GM23338 (cell line): ENCODE data around the gene POU3F3. TPM values are rescaled to one million over a fixed set of nuclear protein-coding genes. Genes with fewer than 3 reads are reported as not detected.

Experiments
- ATAC-seq: fragments of 200-7000 bp; cut with Tn5 transposase; 3 replicates; pipeline ENCODE4 v1.9.1; 2020
- DNase-seq: peaks from one replicate; pipeline ENCODE4 v3.0.0-alpha.2; 2015; ENCODE audit warnings: low spot score
- H2AFZ ChIP-seq: fragments of 200-600 bp; sonication (generic); 2 replicates; pipeline ENCODE4 v1.8.0; 2016; ENCODE audit warnings: antibody characterized with exemption, mild to moderate bottlenecking, moderate library complexity
- H3F3A ChIP-seq: fragments of 200-600 bp; sonication (generic); replicated peaks from 2 replicates; pipeline ENCODE4 v1.8.0; 2017; ENCODE audit warnings: antibody characterized with exemption, mixed run types, low read depth
- H3K27ac ChIP-seq: fragments of 200-600 bp; sonication (generic); 2 replicates; pipeline ENCODE4 v1.6.1; 2016; ENCODE audit warnings: low read depth
- H3K27me3 ChIP-seq: fragments of 200-600 bp; sonication (generic); 2 replicates; pipeline ENCODE4 v1.8.0; 2016; ENCODE audit warnings: mild to moderate bottlenecking, mixed run types, moderate library complexity; ENCODE audit not compliant: insufficient read depth
- H3K36me3 ChIP-seq: fragments of 200-600 bp; sonication (generic); 2 replicates; pipeline ENCODE4 v1.8.0; 2016; ENCODE audit warnings: mild to moderate bottlenecking; ENCODE audit not compliant: insufficient read depth
- H3K4me1 ChIP-seq: fragments of 200-600 bp; sonication (generic); 2 replicates; pipeline ENCODE4 v1.8.0; 2016; ENCODE audit warnings: mild to moderate bottlenecking, moderate library complexity; ENCODE audit not compliant: insufficient read depth
- H3K4me2 ChIP-seq: fragments of 200-600 bp; sonication (generic); 2 replicates; pipeline ENCODE4 v1.7.1; 2017; ENCODE audit warnings: mixed run types
- H3K4me3 ChIP-seq: fragments of 200-600 bp; sonication (generic); 2 replicates; pipeline ENCODE4 v1.6.1; 2016; ENCODE audit warnings: mixed run types
- H3K79me2 ChIP-seq: fragments of 200-600 bp; sonication (generic); replicated peaks from 2 replicates; pipeline ENCODE4 v1.8.0; 2017; ENCODE audit warnings: mild to moderate bottlenecking; ENCODE audit not compliant: insufficient read depth
- H3K9me2 ChIP-seq: fragments of 200-600 bp; sonication (generic); 2 replicates; pipeline ENCODE4 v1.8.0; 2017; ENCODE audit not compliant: insufficient read depth
- H4K20me1 ChIP-seq: fragments of 200-600 bp; sonication (generic); replicated peaks from 2 replicates; pipeline ENCODE4 v1.8.0; 2017; ENCODE audit warnings: mild to moderate bottlenecking; ENCODE audit not compliant: insufficient read depth
- H3K27ac Mint-ChIP-seq: 2 replicates; pipeline ENCODE4 v1.8.0; 2020; ENCODE audit warnings: inconsistent platforms, mild to moderate bottlenecking, moderate library complexity, mixed read lengths
- H3K27me3 Mint-ChIP-seq: 3 replicates; pipeline ENCODE4 v1.8.0; 2022; ENCODE audit warnings: low read depth, mild to moderate bottlenecking, moderate library complexity, mixed read lengths, inconsistent platforms; ENCODE audit not compliant: insufficient read depth, poor library complexity
- H3K36me3 Mint-ChIP-seq: 3 replicates; pipeline ENCODE4 v1.8.0; 2021; ENCODE audit warnings: low read depth, mild to moderate bottlenecking, inconsistent platforms, moderate library complexity, mixed read lengths
- H3K4me1 Mint-ChIP-seq: 3 replicates; pipeline ENCODE4 v1.8.0; 2020; ENCODE audit warnings: mild to moderate bottlenecking, inconsistent platforms, mixed read lengths
- H3K4me3 Mint-ChIP-seq: 3 replicates; pipeline ENCODE4 v1.8.0; 2021; ENCODE audit warnings: moderate library complexity, mild to moderate bottlenecking, inconsistent platforms, mixed read lengths
- H3K9me3 Mint-ChIP-seq: 3 replicates; pipeline ENCODE4 v1.8.0; 2020; ENCODE audit warnings: moderate library complexity, mild to moderate bottlenecking, inconsistent platforms, mixed read lengths
- EZH2phosphoT487 ChIP-seq: fragments of 200-600 bp; sonication (generic); IDR thresholded peaks from one replicate; pipeline ENCODE4 v1.8.1; 2018; ENCODE audit warnings: antibody characterized with exemption; ENCODE audit not compliant: unreplicated experiment
- JUNB ChIP-seq: IDR thresholded peaks from one replicate; pipeline ENCODE4 v1.6.1; 2016; ENCODE audit warnings: antibody characterized with exemption; ENCODE audit not compliant: unreplicated experiment
- NANOG ChIP-seq: IDR thresholded peaks from 2 replicates; pipeline ENCODE4 v1.6.1; 2016; ENCODE audit warnings: antibody characterized with exemption, borderline replicate concordance
- POLR2AphosphoS5 ChIP-seq: IDR thresholded peaks from 2 replicates; pipeline ENCODE4 v1.6.1; 2016; ENCODE audit warnings: antibody characterized with exemption, low read depth
- STAT1 ChIP-seq: IDR thresholded peaks from one replicate; pipeline ENCODE4 v1.6.1; 2016; ENCODE audit warnings: antibody characterized with exemption; ENCODE audit not compliant: unreplicated experiment
- ZNF114 ChIP-seq: fragments of 250-450 bp; sonication (Bioruptor Pico); IDR thresholded peaks from 2 replicates; pipeline ENCODE4 v1.5.0; 2020; ENCODE audit warnings: mild to moderate bottlenecking, moderate library complexity
- polyA plus RNA-seq: library from polyadenylated mRNA; unstranded; fragments of >200 nt; fragmentation: Nextera tagmentation; extraction: Ambion mirVana; gene quantifications from 2 replicates; pipeline ENCODE4 v1.2.1, GENCODE V29; 2016
- total RNA-seq: library from RNA; depleted of rRNA; stranded (reverse); fragments of >200 nt; shearing (Covaris generic); gene quantifications from 2 replicates; pipeline ENCODE4 v1.2.3, GENCODE V29; 2014
- TF ChIP-seq, protein P1 (sequence below): IDR thresholded peaks from one replicate; pipeline ENCODE4 v1.6.1; 2018; ENCODE audit warnings: antibody characterized with exemption; ENCODE audit not compliant: unreplicated experiment
- TF ChIP-seq, protein P2 (sequence below), 2 experiments: fragments of 200-600 bp in 1 of 2; sonication (generic) in 1 of 2; conservative IDR thresholded peaks; 2 replicates each; pipeline versions ENCODE4 v1.5.1 to v1.6.1; 2016 to 2017; ENCODE audit warnings: antibody characterized with exemption in 2 of 2, low read depth in 2 of 2, mild to moderate bottlenecking in 2 of 2, moderate library complexity in 1 of 2
- TF ChIP-seq, protein P3 (sequence below): IDR thresholded peaks from 2 replicates; pipeline ENCODE4 v1.6.1; 2016; ENCODE audit warnings: antibody characterized with exemption

POU3F3 gene
- total and polyA plus RNA-seq, 2 experiments from 2014 or later = 0.06 to 0.24 TPM

DNA sequence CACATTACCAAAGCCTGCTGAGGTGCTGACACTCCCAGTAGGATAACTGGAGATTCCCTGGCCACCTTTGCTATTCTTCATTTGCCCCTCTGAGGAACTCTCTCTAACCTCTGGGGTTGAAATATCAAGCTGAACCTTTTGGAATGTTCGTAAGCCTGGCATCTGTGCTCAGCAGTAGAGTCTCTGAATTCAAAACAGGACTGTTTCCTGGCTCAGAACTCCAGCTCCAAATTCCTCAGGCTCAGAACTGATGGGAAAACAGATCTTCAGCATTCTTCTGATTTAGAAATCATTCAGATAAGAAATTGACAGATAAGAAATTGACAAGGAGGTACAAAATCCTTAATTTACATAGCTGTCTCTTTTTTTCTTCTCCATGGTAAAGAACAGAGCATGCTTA lies 22.2 kb upstream of the POU3F3 start (continued):
- TF ChIP-seq, protein P1, sequence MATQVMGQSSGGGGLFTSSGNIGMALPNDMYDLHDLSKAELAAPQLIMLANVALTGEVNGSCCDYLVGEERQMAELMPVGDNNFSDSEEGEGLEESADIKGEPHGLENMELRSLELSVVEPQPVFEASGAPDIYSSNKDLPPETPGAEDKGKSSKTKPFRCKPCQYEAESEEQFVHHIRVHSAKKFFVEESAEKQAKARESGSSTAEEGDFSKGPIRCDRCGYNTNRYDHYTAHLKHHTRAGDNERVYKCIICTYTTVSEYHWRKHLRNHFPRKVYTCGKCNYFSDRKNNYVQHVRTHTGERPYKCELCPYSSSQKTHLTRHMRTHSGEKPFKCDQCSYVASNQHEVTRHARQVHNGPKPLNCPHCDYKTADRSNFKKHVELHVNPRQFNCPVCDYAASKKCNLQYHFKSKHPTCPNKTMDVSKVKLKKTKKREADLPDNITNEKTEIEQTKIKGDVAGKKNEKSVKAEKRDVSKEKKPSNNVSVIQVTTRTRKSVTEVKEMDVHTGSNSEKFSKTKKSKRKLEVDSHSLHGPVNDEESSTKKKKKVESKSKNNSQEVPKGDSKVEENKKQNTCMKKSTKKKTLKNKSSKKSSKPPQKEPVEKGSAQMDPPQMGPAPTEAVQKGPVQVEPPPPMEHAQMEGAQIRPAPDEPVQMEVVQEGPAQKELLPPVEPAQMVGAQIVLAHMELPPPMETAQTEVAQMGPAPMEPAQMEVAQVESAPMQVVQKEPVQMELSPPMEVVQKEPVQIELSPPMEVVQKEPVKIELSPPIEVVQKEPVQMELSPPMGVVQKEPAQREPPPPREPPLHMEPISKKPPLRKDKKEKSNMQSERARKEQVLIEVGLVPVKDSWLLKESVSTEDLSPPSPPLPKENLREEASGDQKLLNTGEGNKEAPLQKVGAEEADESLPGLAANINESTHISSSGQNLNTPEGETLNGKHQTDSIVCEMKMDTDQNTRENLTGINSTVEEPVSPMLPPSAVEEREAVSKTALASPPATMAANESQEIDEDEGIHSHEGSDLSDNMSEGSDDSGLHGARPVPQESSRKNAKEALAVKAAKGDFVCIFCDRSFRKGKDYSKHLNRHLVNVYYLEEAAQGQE = no peak
- no peak for TF ChIP-seq STAT1

DNA sequence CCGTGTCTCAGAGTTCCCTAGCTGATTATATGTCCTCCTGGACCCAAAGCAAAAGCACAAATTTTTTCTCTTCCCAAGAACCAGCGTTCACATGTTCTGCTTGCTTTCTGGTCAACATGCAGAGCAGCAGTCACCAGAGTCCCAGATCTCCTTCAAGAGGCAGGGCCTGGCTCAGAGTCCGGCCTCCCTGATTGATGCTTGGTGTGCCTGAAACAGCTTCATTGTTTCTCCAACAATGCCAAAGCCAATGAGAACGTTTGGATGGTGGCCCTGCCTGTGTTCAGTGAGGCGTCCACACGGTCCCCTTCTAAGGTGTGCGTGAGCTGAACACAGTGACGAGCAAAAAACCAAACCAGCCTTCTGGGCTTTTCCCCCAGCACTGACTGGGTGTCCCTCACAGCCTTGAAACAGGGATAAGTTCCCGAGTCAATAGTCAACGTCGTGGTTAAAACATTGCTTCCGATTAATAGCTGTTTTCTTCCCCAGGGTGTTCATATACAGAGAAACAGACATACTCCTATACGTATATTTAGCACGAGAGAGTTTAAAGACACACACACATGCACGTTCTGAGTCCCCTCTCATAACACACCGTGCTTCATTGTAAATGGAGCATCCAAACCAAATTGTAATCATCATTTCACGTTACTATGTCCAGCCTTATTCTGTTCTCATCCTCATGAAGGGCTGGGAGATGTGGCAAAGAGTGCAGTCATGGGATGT lies 19.3 kb upstream of the POU3F3 start:
- ATAC-seq (no peak), DNase-seq (no peak)
- Histone ChIP-seq H4K20me1 (no peaks in the 10 kb centered on the region), H3F3A (no peaks in the 10 kb centered on the region), H3K27ac (no peak overlapping the region), H3K9me2 (no peaks in the 10 kb centered on the region), H3K79me2 (no peaks in the 10 kb centered on the region), H3K36me3 (no peaks in the 10 kb centered on the region), H2AFZ (no peak overlapping the region; the same call in 1 of the 2 replicates), H3K27me3 (no peaks in the 10 kb centered on the region), H3K4me3 (no peak overlapping the region), H3K4me1 (no peaks in the 10 kb centered on the region), H3K4me2 (no peak overlapping the region)
- H3K27me3 Mint-ChIP-seq = no peaks in the 10 kb centered on the region
- H3K4me1 Mint-ChIP-seq = no peaks in the 10 kb centered on the region; the same call in 1 of the 3 replicates
- TF ChIP-seq POLR2AphosphoS5 = no peak
- TF ChIP-seq JUNB = no peak
- no peak for TF ChIP-seq NANOG
- no peak for TF ChIP-seq EZH2phosphoT487
- TF ChIP-seq, protein P2, sequence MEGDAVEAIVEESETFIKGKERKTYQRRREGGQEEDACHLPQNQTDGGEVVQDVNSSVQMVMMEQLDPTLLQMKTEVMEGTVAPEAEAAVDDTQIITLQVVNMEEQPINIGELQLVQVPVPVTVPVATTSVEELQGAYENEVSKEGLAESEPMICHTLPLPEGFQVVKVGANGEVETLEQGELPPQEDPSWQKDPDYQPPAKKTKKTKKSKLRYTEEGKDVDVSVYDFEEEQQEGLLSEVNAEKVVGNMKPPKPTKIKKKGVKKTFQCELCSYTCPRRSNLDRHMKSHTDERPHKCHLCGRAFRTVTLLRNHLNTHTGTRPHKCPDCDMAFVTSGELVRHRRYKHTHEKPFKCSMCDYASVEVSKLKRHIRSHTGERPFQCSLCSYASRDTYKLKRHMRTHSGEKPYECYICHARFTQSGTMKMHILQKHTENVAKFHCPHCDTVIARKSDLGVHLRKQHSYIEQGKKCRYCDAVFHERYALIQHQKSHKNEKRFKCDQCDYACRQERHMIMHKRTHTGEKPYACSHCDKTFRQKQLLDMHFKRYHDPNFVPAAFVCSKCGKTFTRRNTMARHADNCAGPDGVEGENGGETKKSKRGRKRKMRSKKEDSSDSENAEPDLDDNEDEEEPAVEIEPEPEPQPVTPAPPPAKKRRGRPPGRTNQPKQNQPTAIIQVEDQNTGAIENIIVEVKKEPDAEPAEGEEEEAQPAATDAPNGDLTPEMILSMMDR (conservative IDR thresholded peaks at IDR 0.05; ENCODE audit: low read depth in 2 of 2) = no peak
- no peak overlapping the region for H3K27ac Mint-ChIP-seq
- no peak overlapping the region for H3K4me3 Mint-ChIP-seq
- H3K36me3 Mint-ChIP-seq = no peaks in the 10 kb centered on the region
- no peaks in the 10 kb centered on the region for H3K9me3 Mint-ChIP-seq

DNA sequence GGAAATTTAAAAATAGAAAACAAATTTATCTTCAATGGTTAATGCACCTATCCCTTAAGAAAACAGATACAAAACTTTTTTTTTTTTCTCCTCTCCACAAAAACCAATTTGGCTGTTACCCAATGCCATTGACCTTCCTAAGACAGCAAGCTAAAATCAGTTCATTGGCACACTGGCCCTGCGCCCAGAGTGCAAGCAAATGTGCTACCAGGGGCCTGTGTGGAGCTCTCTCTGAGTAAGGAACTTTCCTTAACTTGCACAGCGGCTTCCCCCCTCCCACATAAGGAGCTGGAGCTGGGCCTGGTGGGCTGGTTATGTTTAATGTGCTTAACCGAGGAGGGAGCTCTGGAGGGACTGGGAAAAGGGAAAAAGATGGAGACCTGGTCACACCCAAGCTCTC lies 17.6 kb upstream of the POU3F3 start:
- no peak overlapping the region for H3K27ac ChIP-seq
- ATAC-seq (no peak), DNase-seq (no peak)
- no peak overlapping the region for H3K4me3 Mint-ChIP-seq
- H3K27me3 ChIP-seq = peaks cover 14% of the 10 kb centered on the region
- no peaks in the 10 kb centered on the region for H3K36me3 Mint-ChIP-seq
- H3K79me2 ChIP-seq = no peaks in the 10 kb centered on the region
- no peak overlapping the region for H3K27ac Mint-ChIP-seq
- H3K9me2 ChIP-seq = no peaks in the 10 kb centered on the region
- H4K20me1 ChIP-seq = no peaks in the 10 kb centered on the region
- H3K4me2 ChIP-seq = no peak overlapping the region
- no peaks in the 10 kb centered on the region for H3K4me1 ChIP-seq
- H3K4me1 Mint-ChIP-seq = no peaks in the 10 kb centered on the region; the same call in 1 of the 3 replicates
- no peaks in the 10 kb centered on the region for H3K36me3 ChIP-seq
- H3F3A ChIP-seq = no peaks in the 10 kb centered on the region
- H2AFZ ChIP-seq = no peak overlapping the region
- no peaks in the 10 kb centered on the region for H3K9me3 Mint-ChIP-seq
- H3K4me3 ChIP-seq = no peak overlapping the region
- H3K27me3 Mint-ChIP-seq = peaks cover 1% of the 10 kb centered on the region
- TF ChIP-seq ZNF114 (CRISPR knock-in tag) (no peak), JUNB (no peak), NANOG (no peak)
- TF ChIP-seq, protein P2 (conservative IDR thresholded peaks at IDR 0.05; ENCODE audit: low read depth in 2 of 2) = no peak
- TF ChIP-seq, protein P3, sequence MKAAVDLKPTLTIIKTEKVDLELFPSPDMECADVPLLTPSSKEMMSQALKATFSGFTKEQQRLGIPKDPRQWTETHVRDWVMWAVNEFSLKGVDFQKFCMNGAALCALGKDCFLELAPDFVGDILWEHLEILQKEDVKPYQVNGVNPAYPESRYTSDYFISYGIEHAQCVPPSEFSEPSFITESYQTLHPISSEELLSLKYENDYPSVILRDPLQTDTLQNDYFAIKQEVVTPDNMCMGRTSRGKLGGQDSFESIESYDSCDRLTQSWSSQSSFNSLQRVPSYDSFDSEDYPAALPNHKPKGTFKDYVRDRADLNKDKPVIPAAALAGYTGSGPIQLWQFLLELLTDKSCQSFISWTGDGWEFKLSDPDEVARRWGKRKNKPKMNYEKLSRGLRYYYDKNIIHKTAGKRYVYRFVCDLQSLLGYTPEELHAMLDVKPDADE = no peak
- TF ChIP-seq, protein P1 = no peak
